HG02588 (cell line): Measurements from ENCODE around the gene ARPC1B.
"Not testable (repeated sequence)": the region's sequence is repeated elsewhere in the genome, so short reads cannot be mapped to it uniquely, and the experiment has no call there.

Source experiments
- ATAC-seq: cut with Tn5 transposase; IDR thresholded peaks from one replicate; pipeline ENCODE4 v1.9.1; 2021; ENCODE audit warnings: mild to moderate bottlenecking, moderate library complexity; ENCODE audit not compliant: unreplicated experiment

ARPC1B gene

DNA sequence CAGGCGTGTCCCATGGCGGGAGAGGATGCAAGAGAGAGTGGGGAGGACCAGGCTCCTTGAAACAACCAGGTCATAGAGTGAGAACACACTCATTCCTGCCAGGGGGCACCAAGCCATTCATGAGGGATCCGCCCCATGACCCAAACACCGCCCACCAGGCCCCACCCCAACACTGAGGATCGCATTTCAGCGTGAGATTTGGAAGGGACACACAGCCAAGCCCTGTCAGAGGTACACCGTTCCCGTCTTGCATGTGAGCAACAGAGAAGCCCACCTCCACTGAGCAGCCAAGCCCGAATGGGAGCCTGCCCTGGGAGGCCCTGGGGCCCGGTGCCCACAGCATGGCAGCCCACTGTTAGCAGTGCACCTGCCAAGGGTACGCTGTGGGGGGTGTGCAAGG, 7.9 kb upstream of the ARPC1B start:
- ATAC-seq: no peak

- ATAC-seq: no peak
Observed at GRCh38 chr7:99368750-99369389, 5.7 kb upstream of the ARPC1B start.

DNA sequence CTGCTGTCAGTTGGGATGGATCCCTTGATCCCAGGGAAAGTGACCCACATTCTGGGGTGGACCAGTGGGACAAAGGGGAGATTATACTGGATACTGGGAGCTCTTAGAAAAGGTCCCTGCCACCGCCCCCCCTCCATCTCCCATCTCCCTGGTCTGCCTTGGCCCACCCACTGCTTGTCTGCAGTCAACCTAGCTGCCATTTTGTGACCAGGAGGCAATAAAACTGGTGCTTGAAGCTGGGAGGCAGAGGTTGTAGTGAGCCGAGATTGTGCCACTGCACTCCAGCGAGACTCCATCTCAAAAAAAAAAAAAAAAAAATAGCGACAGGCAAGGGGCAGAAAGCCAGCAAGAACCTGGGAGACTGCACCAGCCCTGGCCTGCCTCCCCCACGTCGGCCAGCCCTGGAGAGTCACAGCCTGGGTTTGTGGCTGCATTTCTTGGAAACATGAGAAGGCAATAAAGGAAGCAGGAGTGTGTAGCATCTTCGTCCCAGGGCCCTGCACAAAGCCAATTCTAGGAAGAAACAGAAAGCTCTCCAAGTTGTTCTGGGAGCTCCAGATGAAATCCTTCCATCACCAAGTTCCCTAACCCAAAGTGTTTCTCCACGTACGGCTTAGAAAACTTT, 4.7 kb upstream of the ARPC1B start:
- ATAC-seq: no peak

DNA sequence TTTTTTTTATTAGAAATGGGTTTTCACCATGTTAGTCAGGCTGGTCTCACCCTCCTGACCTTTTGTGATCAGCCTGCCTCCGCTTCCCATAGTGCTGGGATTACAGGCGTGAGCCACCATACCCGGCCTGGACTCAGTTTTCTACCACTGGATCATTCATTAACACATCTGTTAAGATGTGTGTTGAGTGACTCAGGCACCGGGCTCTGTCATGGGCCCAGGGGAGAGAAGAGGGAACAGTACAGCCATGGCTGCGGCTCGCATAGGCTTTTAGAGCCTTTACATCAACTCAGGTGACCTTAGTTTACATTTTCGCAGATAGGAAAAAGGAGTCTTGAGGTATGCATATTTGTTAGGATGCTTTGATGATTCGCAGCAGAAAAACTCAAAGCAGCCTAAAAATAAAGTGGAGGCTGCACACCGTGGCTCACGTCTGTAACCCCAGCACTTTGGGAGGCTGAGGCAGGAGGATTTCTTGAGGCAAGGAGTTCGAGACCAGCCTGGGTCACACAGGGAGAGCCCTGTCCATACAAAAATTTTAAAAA, 3.1 kb upstream of the ARPC1B start:
- ATAC-seq: no peak

DNA sequence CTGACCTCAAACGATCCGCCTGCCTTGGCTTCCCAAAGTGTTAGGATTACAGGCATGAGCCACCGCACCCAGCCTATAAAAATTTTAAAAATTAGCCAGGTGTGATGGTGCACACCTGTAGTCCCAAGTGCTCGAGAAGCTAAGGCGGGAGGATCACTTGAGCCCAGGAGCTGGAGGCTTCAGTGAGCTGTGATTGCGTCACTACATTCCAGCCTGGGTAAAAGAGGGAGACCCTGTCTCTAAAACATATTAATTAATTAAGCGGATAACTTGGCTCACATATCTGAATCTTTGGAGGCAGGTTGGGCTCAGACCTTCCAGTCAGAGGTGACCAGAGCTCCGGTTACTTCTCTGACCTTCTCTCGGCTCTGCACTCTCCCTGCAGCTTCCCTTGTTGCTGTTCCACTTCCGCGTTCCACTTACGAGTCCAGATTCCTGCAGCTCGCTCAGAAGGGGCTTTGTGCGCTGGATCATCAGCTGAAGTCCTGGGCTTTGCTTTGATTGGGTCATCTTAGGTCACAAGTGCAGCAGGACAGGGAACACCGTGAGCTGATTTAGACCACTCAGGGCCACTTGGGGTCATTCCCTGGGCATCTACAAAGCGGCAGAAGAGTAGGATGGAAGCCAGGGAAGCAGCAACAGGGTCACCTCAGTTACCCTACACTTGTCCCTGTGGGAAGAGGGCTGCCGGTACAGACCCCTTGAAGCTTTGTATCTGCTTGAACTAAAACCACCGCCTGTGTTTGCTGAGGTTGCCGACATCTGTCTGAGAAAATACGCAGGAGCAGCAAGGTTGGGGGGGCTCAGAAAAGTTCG, 2.0 kb upstream of the ARPC1B start:
- ATAC-seq: no peak

GRCh38 chr7:99373091-99374066, 1.2 kb upstream of the ARPC1B start:
- ATAC-seq: no peak

- peak; percentile 47 for ATAC-seq
Observed at GRCh38 chr7:99375070-99375807, 709 bp downstream of the ARPC1B start.

- no peak for ATAC-seq
Observed at GRCh38 chr7:99379043-99379577, 4.6 kb downstream of the ARPC1B start.

GRCh38 chr7:99379693-99380031, 5.1 kb downstream of the ARPC1B start:
- not testable (repeated sequence) for ATAC-seq

- ATAC-seq: peak; percentile 30
Observed at GRCh38 chr7:99380032-99380822, 5.7 kb downstream of the ARPC1B start.

- peak; percentile 85 for ATAC-seq
Observed at GRCh38 chr7:99380823-99381663, 6.5 kb downstream of the ARPC1B start.

- no peak for ATAC-seq
Observed at GRCh38 chr7:99381664-99382075, 7.1 kb downstream of the ARPC1B start.

DNA sequence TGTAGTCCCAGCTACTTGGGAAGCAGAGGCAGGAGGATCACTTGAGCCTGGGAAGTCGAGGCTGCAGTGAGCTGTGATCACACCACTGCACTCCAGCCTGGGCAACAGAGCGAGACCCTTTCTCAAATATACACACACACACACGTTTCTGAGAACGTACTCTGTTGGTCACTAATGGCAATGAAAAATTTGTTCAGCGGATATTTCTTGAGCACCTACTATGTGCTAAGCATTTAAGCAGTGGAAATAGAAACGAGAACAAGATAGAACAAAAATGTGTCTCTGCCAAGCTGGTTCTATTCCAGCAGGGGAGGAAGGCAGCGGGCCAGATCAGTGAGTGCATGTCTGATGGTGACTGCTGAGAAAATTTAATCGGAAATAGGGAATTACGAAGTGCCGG, 8.7 kb downstream of the ARPC1B start:
- ATAC-seq: no peak

GRCh38 chr7:99383791-99384370, 9.4 kb downstream of the ARPC1B start:
- ATAC-seq: no peak

GRCh38 chr7:99384523-99384922, 10.0 kb downstream of the ARPC1B start:
- no peak for ATAC-seq

DNA sequence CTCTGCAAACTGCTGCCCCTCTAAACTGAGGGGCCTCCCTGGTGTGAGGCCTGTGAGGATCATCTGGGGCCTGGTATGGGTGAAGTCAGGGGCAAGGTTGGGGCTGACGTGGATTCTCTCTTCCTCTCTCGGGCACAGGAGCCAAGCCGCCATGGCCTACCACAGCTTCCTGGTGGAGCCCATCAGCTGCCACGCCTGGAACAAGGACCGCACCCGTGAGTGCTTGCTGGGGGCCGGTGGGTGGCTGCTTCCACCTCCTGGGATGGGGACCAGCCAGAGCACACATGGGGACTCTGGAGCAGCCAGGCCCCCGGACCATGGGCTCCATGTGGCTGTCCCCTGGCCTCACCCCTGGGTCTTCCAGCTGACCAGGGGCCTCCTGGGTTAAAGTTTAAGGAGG, 11.0 kb downstream of the ARPC1B start:
- no peak for ATAC-seq

- ATAC-seq: no peak
Observed at GRCh38 chr7:99386584-99387238, 12.2 kb downstream of the ARPC1B start.
